SH-SY5Y (cell line): ENCODE measurements around the gene LRFN2.

Experiments used
- GATA2 ChIP-seq: IDR thresholded peaks from 2 replicates; pipeline ENCODE4 v1.6.1; 2011; ENCODE audit warnings: mild to moderate bottlenecking, low read depth, low read length
- GATA3 ChIP-seq: IDR thresholded peaks from 2 replicates; pipeline ENCODE4 v1.6.1; 2011; ENCODE audit warnings: low read depth, mild to moderate bottlenecking, low read length, moderate library complexity

LRFN2 gene

GRCh38 chr6:40471243-40471642 lies 115.9 kb downstream of the LRFN2 start:
- no peak for TF ChIP-seq GATA3
- TF ChIP-seq GATA2: no peak

GRCh38 chr6:40469323-40469722 lies 117.8 kb downstream of the LRFN2 start:
- TF ChIP-seq GATA2: no peak
- TF ChIP-seq GATA3: no peak

GRCh38 chr6:40466986-40467539 lies 120.1 kb downstream of the LRFN2 start:
- TF ChIP-seq GATA2 (no peak), GATA3 (no peak)

- no peak for TF ChIP-seq GATA2
- no peak for TF ChIP-seq GATA3
These were observed 125.5 kb downstream of the LRFN2 start for GRCh38 chr6:40461643-40462042.

GRCh38 chr6:40460380-40460779 lies 126.8 kb downstream of the LRFN2 start:
- TF ChIP-seq GATA3 (no peak), GATA2 (no peak)

- TF ChIP-seq GATA2 (no peak), GATA3 (no peak)
These were observed 129.9 kb downstream of the LRFN2 start for GRCh38 chr6:40457261-40457660.

GRCh38 chr6:40456390-40457013 lies 130.7 kb downstream of the LRFN2 start:
- TF ChIP-seq GATA3 (no peak), GATA2 (no peak)

- TF ChIP-seq GATA3 (no peak), GATA2 (no peak)
These were observed 131.3 kb downstream of the LRFN2 start for GRCh38 chr6:40455686-40456389.

- TF ChIP-seq GATA2: no peak
- TF ChIP-seq GATA3: no peak
These were observed 136.7 kb downstream of the LRFN2 start for GRCh38 chr6:40450483-40450882.

GRCh38 chr6:40444811-40445210 lies 142.4 kb downstream of the LRFN2 start:
- no peak for TF ChIP-seq GATA2
- TF ChIP-seq GATA3: no peak

- peak; percentile 96 for TF ChIP-seq GATA3
- TF ChIP-seq GATA2: peak; percentile 98
These were observed 142.9 kb downstream of the LRFN2 start for GRCh38 chr6:40444312-40444711.

- TF ChIP-seq GATA3 (no peak), GATA2 (no peak)
These were observed 143.3 kb downstream of the LRFN2 start for GRCh38 chr6:40443842-40444241.

GRCh38 chr6:40442591-40442990 lies 144.6 kb downstream of the LRFN2 start:
- no peak for TF ChIP-seq GATA3
- no peak for TF ChIP-seq GATA2

- TF ChIP-seq GATA3 (no peak), GATA2 (no peak)
These were observed 146.0 kb downstream of the LRFN2 start for GRCh38 chr6:40441150-40441549.

GRCh38 chr6:40440053-40440452 lies 147.1 kb downstream of the LRFN2 start:
- no peak for TF ChIP-seq GATA2
- no peak for TF ChIP-seq GATA3
